ENCODE results near the gene MT2A.

- TF ChIP-seq, protein P1, sequence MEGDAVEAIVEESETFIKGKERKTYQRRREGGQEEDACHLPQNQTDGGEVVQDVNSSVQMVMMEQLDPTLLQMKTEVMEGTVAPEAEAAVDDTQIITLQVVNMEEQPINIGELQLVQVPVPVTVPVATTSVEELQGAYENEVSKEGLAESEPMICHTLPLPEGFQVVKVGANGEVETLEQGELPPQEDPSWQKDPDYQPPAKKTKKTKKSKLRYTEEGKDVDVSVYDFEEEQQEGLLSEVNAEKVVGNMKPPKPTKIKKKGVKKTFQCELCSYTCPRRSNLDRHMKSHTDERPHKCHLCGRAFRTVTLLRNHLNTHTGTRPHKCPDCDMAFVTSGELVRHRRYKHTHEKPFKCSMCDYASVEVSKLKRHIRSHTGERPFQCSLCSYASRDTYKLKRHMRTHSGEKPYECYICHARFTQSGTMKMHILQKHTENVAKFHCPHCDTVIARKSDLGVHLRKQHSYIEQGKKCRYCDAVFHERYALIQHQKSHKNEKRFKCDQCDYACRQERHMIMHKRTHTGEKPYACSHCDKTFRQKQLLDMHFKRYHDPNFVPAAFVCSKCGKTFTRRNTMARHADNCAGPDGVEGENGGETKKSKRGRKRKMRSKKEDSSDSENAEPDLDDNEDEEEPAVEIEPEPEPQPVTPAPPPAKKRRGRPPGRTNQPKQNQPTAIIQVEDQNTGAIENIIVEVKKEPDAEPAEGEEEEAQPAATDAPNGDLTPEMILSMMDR (conservative IDR thresholded peaks at IDR 0.05): no peak
- no peak for TF ChIP-seq ZFX (IDR thresholded peaks at IDR 0.05)
Measured at GRCh38 chr16:56625140-56625942, 17.0 kb downstream of the MT2A start, which contains the start of gene MT1E.

Measured in C4-2B (cell line).